Mononuclear cell (primary cell): ENCODE results near the gene TDRKH. TPM values are rescaled to one million over a fixed set of nuclear protein-coding genes. Genes with fewer than 3 reads are reported as not detected.
"Not testable (repeated sequence)": the region's sequence is repeated elsewhere in the genome, so short reads cannot be mapped to it uniquely, and the experiment has no call there.

Source experiments
- H3K27me3 ChIP-seq: 2 replicates; pipeline ENCODE4 v1.6.0; 2011; ENCODE audit warnings: low read length, control low read depth; ENCODE audit not compliant: insufficient read depth
- H3K4me1 ChIP-seq: 2 replicates; pipeline ENCODE4 v1.5.1; 2011; ENCODE audit warnings: mild to moderate bottlenecking, low read length, control low read depth; ENCODE audit not compliant: insufficient read depth
- H3K4me3 ChIP-seq: 2 replicates; pipeline ENCODE4 v1.5.1; 2011; ENCODE audit warnings: mild to moderate bottlenecking, low read length, moderate library complexity
- H3K9me3 ChIP-seq: 2 replicates; pipeline ENCODE4 v1.5.1; 2011; ENCODE audit warnings: low read depth, mild to moderate bottlenecking, control low read depth, low read length
- total RNA-seq: library from RNA; depleted of rRNA; stranded (reverse); fragments of >200 nt; gene quantifications from one replicate; pipeline ENCODE4 v1.2.3, GENCODE V29; 2012

Gene TDRKH
- total RNA-seq, 1 donor, result 1.2 TPM

- not testable (repeated sequence) for H3K9me3 ChIP-seq, H3K4me3 ChIP-seq
Observed at GRCh38 chr1:151768351-151769066, 21.8 kb downstream of the TDRKH start.

GRCh38 chr1:151763990-151764389 lies 26.3 kb downstream of the TDRKH start:
- peak overlapping the region; percentile 60 for H3K4me3 ChIP-seq
- H3K4me1 ChIP-seq, result peaks cover 18% of the 10 kb centered on the region
- no peaks in the 10 kb centered on the region for H3K27me3 ChIP-seq
- H3K9me3 ChIP-seq, result no peaks in the 10 kb centered on the region

More at GRCh38 chr1:151768351-151769066, 21.8 kb downstream of the TDRKH start:
- not testable (repeated sequence) for H3K27me3 ChIP-seq, H3K4me1 ChIP-seq

GRCh38 chr1:151762941-151763921 lies 27.1 kb downstream of the TDRKH start, which contains the start of gene MRPL9:
Gene MRPL9 (minus strand): TSS chr1:151763496. CDS start chr1:151763479, 17 bp downstream.
- peak within 1 kb of the TSS; percentile 60 for H3K4me3 ChIP-seq
- H3K9me3 ChIP-seq, result no peaks in the 10 kb centered on the region
- H3K27me3 ChIP-seq, result no peaks in the 10 kb centered on the region
- H3K4me1 ChIP-seq, result peaks cover 18% of the 10 kb centered on the region

GRCh38 chr1:151760597-151761385 lies 29.5 kb downstream of the TDRKH start:
- Histone ChIP-seq H3K4me3 (no peak overlapping the region), H3K27me3 (no peaks in the 10 kb centered on the region), H3K9me3 (no peaks in the 10 kb centered on the region), H3K4me1 (peaks cover 22% of the 10 kb centered on the region)

GRCh38 chr1:151759241-151759640 lies 31.1 kb downstream of the TDRKH start:
- H3K9me3 ChIP-seq, result no peaks in the 10 kb centered on the region
- no peaks in the 10 kb centered on the region for H3K27me3 ChIP-seq
- peaks cover 20% of the 10 kb centered on the region for H3K4me1 ChIP-seq
- H3K4me3 ChIP-seq, result no peak overlapping the region

- no peaks in the 10 kb centered on the region for H3K27me3 ChIP-seq
- peaks cover 4% of the 10 kb centered on the region for H3K4me1 ChIP-seq
- no peaks in the 10 kb centered on the region for H3K9me3 ChIP-seq
- no peak overlapping the region for H3K4me3 ChIP-seq
Observed at GRCh38 chr1:151756291-151756690, 34.0 kb downstream of the TDRKH start.

GRCh38 chr1:151741516-151741915 lies 48.8 kb downstream of the TDRKH start:
- Histone ChIP-seq H3K9me3 (peaks cover 13% of the 10 kb centered on the region), H3K4me3 (no peak overlapping the region), H3K27me3 (peaks cover 21% of the 10 kb centered on the region), H3K4me1 (no peaks in the 10 kb centered on the region)

GRCh38 chr1:151739590-151740355 lies 50.5 kb downstream of the TDRKH start:
- Histone ChIP-seq H3K9me3 (peaks cover 13% of the 10 kb centered on the region), H3K4me3 (no peak overlapping the region), H3K27me3 (peaks cover 12% of the 10 kb centered on the region), H3K4me1 (peaks cover 2% of the 10 kb centered on the region)

GRCh38 chr1:151737479-151737878 lies 52.8 kb downstream of the TDRKH start:
- Histone ChIP-seq H3K4me3 (no peak overlapping the region), H3K4me1 (peaks cover 3% of the 10 kb centered on the region), H3K27me3 (peaks cover 3% of the 10 kb centered on the region), H3K9me3 (peaks cover 13% of the 10 kb centered on the region)

GRCh38 chr1:151737026-151737425 lies 53.3 kb downstream of the TDRKH start:
- Histone ChIP-seq H3K4me1 (peaks cover 3% of the 10 kb centered on the region), H3K27me3 (peaks cover 3% of the 10 kb centered on the region), H3K4me3 (no peak overlapping the region), H3K9me3 (peaks cover 13% of the 10 kb centered on the region)

GRCh38 chr1:151733995-151734394 lies 56.3 kb downstream of the TDRKH start:
- peaks cover 13% of the 10 kb centered on the region for H3K9me3 ChIP-seq
- H3K27me3 ChIP-seq, H3K4me1 ChIP-seq, H3K4me3 ChIP-seq: not testable (repeated sequence)

- Histone ChIP-seq H3K4me3 (no peak overlapping the region), H3K27me3 (peaks cover 6% of the 10 kb centered on the region), H3K9me3 (peaks cover 13% of the 10 kb centered on the region), H3K4me1 (peaks cover 3% of the 10 kb centered on the region)
Observed at GRCh38 chr1:151733126-151733525, 57.2 kb downstream of the TDRKH start.

- peaks cover 15% of the 10 kb centered on the region for H3K27me3 ChIP-seq
- H3K9me3 ChIP-seq, result no peaks in the 10 kb centered on the region
- peaks cover 2% of the 10 kb centered on the region for H3K4me1 ChIP-seq
- no peak overlapping the region for H3K4me3 ChIP-seq
Observed at GRCh38 chr1:151729966-151730291, 60.4 kb downstream of the TDRKH start.
